HUES64 (cell line): Measurements from ENCODE around the gene PUS3.
A peak's percentile ranks its signal among the peaks of the same experiment; 100 is the strongest.

Experiments
- H3K27ac ChIP-seq: 2 replicates; pipeline ENCODE4 v1.7.0; 2013; ENCODE audit warnings: low read depth, low read length, inconsistent platforms
- H3K27me3 ChIP-seq: 2 replicates; pipeline ENCODE4 v1.6.1; 2013; ENCODE audit warnings: mild to moderate bottlenecking, low read length; ENCODE audit not compliant: insufficient read depth
- H3K36me3 ChIP-seq: 2 replicates; pipeline ENCODE4 v1.6.1; 2013; ENCODE audit warnings: mild to moderate bottlenecking, low read length; ENCODE audit not compliant: insufficient read depth
- H3K4me1 ChIP-seq: 2 replicates; pipeline ENCODE4 v1.6.1; 2013; ENCODE audit warnings: mild to moderate bottlenecking, low read length, moderate library complexity; ENCODE audit not compliant: insufficient read depth
- H3K4me3 ChIP-seq: 2 replicates; pipeline ENCODE4 v1.5.1; 2013; ENCODE audit warnings: mild to moderate bottlenecking, low read length, moderate library complexity
- H3K9ac ChIP-seq: 2 replicates; pipeline ENCODE4 v1.6.1; 2013; ENCODE audit warnings: mild to moderate bottlenecking, low read depth, low read length
- H3K9me3 ChIP-seq: 2 replicates; pipeline ENCODE4 v1.6.1; 2013; ENCODE audit warnings: low read depth, low read length; ENCODE audit not compliant: insufficient read depth
- WGBS: fragments of 150-250, 120-280 bp; methylation state at CpG from one replicate; pipeline ENCODE4 v1.1.7; 2013; ENCODE audit warnings: missing lambda C conversion rate; 5-methylcytosine and 5-hydroxymethylcytosine counted together

Gene PUS3

DNA sequence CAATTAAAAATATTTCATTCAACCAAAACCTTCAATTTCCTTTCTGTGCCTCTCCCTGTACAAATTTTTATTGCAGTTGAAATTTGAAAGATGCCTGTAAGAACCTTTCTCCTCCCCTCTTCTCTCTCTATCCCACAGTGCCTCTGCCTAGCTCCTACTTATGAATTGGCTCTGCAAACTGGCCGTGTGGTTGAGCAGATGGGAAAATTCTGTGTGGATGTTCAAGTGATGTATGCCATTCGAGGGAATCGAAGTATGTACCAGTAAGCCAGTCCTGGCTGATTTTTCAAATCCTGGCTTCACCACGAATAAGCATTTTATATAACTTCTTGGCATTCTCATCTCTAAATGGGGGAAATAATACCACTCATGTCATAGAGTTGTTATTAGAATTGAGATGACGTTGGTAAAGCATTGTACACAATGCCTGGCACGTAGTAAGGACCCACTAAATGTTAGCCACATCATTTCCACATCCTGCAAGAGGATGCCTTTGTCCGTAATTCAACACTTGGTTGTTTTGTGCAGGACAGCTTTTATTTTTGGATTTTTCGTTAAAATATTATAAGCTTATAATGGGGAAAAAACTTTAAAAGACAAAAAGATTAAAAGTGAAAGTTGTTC lies 7.3 kb upstream of the PUS3 start:
- peaks cover 7% of the 10 kb centered on the region for H3K27me3 ChIP-seq
- no peak overlapping the region for H3K27ac ChIP-seq
- H3K9me3 ChIP-seq: no peaks in the 10 kb centered on the region
- H3K4me1 ChIP-seq: no peaks in the 10 kb centered on the region
- peaks cover 21% of the 10 kb centered on the region; the same call in 1 of the 2 replicates for H3K36me3 ChIP-seq
- H3K9ac ChIP-seq: no peak overlapping the region
- 89% methylated on average over 7 of the region's 8 CpGs for WGBS
- H3K4me3 ChIP-seq: no peak overlapping the region

DNA sequence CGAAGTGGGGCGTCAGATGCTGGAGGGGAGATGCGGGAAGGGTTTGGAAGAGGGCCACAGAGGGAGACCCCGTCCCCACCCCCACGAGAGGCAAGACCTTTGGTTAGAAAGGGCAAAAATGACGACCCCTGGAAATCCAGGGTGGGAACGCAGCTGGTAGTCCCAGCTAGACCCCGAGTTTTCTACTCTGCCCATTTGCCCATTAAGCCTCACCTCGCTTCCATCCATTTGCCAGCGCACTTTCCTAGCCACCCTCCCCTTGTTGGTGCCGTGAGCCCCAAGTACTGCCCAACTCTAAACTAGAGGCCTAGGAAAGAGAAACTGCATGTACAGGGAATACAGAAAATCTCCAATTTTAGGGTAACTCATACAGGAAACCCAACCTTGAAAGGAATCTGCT lies 1.7 kb upstream of the PUS3 start:
- WGBS: 78% methylated on average over 11 of the region's 11 CpGs
- no peak overlapping the region; the same call in 1 of the 2 replicates for H3K9ac ChIP-seq
- peaks cover 19% of the 10 kb centered on the region for H3K36me3 ChIP-seq

DNA sequence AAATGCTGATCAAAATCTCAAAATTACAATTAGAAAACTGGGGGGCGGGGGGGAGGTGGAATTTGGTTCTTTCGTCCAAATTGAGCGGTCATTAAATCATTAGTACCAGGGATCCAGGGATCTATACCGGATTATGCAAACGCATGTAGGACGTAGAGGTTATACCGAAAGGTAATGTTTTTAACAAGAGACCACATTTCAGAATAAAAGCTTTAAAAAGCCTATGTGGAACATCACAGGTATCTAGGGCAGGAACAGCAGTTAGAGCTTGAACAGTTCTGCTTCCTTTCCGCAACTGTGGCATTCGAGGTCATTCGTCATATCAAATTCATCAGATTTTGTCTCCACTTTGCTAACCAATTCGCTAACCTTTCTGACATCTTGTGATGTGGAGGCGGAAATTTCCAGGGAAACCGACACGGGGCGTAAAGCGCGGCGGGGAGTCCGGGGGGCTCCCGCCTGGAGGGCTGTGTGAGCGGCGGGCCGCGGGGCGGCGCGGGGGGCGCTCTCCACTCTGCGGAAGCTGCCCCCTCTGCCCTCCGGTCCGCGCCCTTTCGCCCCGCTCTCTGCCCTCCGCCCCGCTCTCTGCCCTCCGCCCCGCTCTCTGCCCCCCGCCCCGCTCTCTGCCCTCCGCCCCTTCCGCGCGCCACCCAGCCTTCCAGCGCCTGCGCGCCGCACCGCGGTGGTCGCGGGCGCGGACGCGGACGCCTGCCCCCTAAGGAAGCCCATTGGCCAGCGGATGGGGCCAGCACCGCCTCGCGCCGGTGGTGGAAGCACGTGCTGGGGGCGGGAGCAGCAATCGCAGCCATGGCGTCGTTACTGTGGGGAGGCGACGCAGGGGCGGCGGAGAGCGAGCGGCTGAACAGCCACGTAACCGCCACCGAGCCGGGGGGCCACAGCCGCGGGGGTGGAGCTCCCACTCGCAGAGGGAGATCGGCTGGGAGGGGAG lies 979 bp upstream of the PUS3 start, which contains the start of gene DDX25:
TSS of gene DDX25 (plus strand) at position 798 of the 949 bp plus-strand sequence. CDS start at position 808, 10 bp downstream.
- Histone ChIP-seq H3K36me3 (peaks cover 23% of the 10 kb centered on the region), H3K9me3 (no peaks in the 10 kb centered on the region), H3K27ac (no peak within 1 kb of the TSS), H3K4me1 (peaks cover 4% of the 10 kb centered on the region; the same call in 1 of the 2 replicates), H3K9ac (no peak within 1 kb of the TSS; the same call in 1 of the 2 replicates), H3K4me3 (peak within 1 kb of the TSS; percentile 74), H3K27me3 (peaks cover 24% of the 10 kb centered on the region)
- WGBS: 3% methylated on average over 79 of the region's 81 CpGs

More for the DNA sequence above, 1.7 kb upstream of the PUS3 start:
- Histone ChIP-seq H3K4me1 (peaks cover 4% of the 10 kb centered on the region; the same call in 1 of the 2 replicates), H3K9me3 (no peaks in the 10 kb centered on the region), H3K4me3 (peak overlapping the region; percentile 74), H3K27me3 (peaks cover 24% of the 10 kb centered on the region), H3K27ac (no peak overlapping the region)

DNA sequence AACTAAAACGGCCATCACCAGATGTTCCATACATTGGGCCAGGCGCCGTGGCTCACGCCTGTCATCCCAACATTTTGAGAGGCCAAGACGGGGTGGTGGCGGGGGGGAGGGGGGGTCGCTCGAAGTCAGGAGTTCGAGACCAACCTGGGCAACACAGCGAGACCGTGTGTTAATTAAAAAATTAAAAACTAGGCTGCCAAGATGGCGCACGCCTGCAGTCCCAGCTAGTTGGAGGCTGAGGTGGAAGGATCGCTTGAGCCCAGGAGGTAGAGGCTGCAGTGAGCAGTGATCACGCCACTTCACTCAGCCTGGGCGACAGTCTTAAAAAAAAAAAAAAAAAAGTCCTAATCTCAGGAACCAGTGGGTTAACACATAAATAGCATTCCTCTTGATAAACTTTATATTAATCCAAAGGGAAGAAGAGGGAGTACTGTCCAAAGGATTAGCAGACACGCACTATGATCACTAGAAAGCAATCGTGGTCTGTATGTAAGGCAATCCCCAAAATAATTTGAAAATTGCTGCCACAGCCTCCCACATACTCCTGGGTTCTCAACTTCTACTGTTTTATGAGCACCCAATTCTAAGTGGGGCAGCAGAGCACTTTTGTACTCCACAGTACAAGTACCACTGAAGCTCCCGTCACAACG lies 604 bp downstream of the PUS3 start:
- WGBS: 68% methylated on average over 19 of the region's 20 CpGs

GRCh38 chr11:125901872-125902271 lies 1.1 kb downstream of the PUS3 start:
- WGBS: 93% methylated on average over 5 of the region's 6 CpGs
- no peak overlapping the region for H3K27ac ChIP-seq

More for the DNA sequence above, 604 bp downstream of the PUS3 start:
- H3K27me3 ChIP-seq: peaks cover 24% of the 10 kb centered on the region
- H3K4me1 ChIP-seq: peaks cover 4% of the 10 kb centered on the region; the same call in 1 of the 2 replicates
- H3K36me3 ChIP-seq: peaks cover 25% of the 10 kb centered on the region
- H3K4me3 ChIP-seq: peak overlapping the region; percentile 74
- H3K9me3 ChIP-seq: no peaks in the 10 kb centered on the region
- H3K27ac ChIP-seq: no peak overlapping the region
- H3K9ac ChIP-seq: peak overlapping the region; percentile 75

DNA sequence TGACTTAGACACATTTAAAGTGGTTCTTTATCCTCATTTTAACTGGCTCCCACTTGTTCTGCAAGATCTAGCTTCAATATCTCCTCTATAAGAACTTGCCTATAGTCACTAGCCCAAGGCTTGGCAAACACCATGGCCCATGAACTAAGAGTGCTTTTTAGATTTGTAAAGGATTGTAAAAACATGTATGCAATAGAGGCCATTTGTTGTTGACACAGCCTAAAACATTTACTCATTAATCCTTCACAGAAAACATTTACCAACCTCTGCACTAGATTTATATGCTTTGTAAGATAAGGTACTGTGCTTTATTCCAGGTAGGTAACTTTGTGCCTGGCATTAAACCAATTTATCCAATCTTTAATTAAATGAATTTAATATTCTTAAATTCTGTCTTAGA lies 10.0 kb downstream of the PUS3 start:
- H3K9ac ChIP-seq: no peak overlapping the region
- H3K9me3 ChIP-seq: no peaks in the 10 kb centered on the region

More at GRCh38 chr11:125901872-125902271, 1.1 kb downstream of the PUS3 start:
- H3K4me1 ChIP-seq: peaks cover 4% of the 10 kb centered on the region; the same call in 1 of the 2 replicates
- H3K36me3 ChIP-seq: peaks cover 25% of the 10 kb centered on the region
- H3K27me3 ChIP-seq: peaks cover 24% of the 10 kb centered on the region
- H3K4me3 ChIP-seq: peak overlapping the region; percentile 26
- H3K9me3 ChIP-seq: no peaks in the 10 kb centered on the region
- H3K9ac ChIP-seq: no peak overlapping the region

DNA sequence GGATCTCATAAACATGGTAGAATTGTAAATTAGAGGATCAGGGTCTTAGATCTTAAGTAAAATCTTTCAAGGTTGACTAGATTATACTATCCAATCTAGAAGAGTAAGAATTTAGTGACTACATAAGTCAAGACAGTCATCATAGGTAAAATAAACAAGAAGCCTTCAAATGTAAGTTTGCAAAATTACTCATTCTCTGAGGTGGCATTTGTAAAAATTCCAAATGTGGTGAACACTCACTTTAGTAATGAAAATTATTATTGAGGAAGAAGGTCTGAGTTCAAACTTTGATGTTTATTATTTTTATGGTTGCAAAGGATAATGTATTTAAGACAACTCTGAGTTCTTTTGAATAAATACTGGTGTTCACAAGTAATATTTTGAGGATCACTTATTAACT lies 10.9 kb downstream of the PUS3 start:
- no peak overlapping the region for H3K4me3 ChIP-seq
- no peak overlapping the region for H3K9ac ChIP-seq
- no peaks in the 10 kb centered on the region for H3K27me3 ChIP-seq
- peaks cover 4% of the 10 kb centered on the region; the same call in 1 of the 2 replicates for H3K4me1 ChIP-seq
- no peak overlapping the region for H3K27ac ChIP-seq
- H3K36me3 ChIP-seq: peaks cover 51% of the 10 kb centered on the region
- no peaks in the 10 kb centered on the region for H3K9me3 ChIP-seq

More for the DNA sequence above, 10.0 kb downstream of the PUS3 start:
- Histone ChIP-seq H3K27me3 (no peaks in the 10 kb centered on the region), H3K36me3 (peaks cover 57% of the 10 kb centered on the region), H3K4me3 (no peak overlapping the region), H3K27ac (no peak overlapping the region), H3K4me1 (peaks cover 4% of the 10 kb centered on the region; the same call in 1 of the 2 replicates)

- WGBS: 98% methylated on average over 2 of the region's 3 CpGs
- Histone ChIP-seq H3K27ac (no peak overlapping the region), H3K9ac (no peak overlapping the region), H3K4me3 (no peak overlapping the region), H3K27me3 (0 out of 2 replicates have a peak, but pooled peaks cover 3% of the 10 kb centered on the region), H3K9me3 (peaks cover 7% of the 10 kb centered on the region; the same call in 1 of the 2 replicates), H3K36me3 (peaks cover 42% of the 10 kb centered on the region), H3K4me1 (peaks cover 4% of the 10 kb centered on the region; the same call in 1 of the 2 replicates)
Measured at GRCh38 chr11:125890447-125891100, 12.4 kb downstream of the PUS3 start.

DNA sequence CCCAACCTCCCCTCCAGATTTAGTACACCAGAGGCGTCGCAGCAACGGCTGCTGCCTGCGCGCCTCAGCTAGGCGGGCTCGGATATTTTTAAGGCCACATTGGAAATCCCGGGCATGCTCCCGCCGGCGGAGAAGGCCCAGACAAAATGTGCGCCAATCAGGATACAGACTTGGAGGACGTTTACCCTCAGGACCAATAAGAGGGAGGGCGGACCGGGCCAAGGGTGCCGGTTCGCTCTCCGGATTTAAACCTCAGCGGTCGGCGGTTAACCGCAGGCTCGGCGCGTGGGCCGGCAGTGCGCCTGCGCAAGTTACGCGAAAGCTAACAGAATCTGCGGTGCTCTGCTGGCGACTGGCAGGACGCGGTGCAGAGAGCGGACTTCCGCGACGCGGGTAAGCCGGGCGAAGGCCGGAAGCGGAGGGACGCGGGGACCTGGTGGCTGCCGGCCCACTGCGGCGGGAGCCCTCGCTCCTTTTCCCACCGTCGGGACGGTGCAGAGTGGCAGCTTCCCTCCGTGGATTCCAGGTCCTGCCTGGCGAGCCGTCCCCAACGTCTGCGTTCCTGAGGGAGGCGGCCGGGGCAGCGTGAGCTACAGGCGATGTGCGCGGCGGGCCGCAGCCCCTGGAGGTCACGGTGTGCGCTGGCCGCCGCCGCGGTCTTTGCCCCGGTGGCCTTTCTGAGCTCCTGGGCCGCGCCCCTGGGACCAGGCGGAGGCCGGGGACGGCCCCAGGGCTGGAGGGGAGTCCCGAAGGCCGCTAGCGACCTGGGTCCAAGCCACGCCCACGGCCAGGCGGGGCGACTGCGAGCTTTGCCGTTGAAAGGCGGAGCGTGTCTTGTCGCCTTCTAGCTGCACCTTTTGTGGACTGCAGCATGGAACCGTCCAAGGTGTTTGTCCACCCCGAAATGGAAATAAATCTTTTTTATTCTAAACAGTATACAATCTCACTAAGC lies 15.4 kb downstream of the PUS3 start, which contains the start of gene HYLS1:
TSS of gene HYLS1 (plus strand) at position 296 of the 952 bp plus-strand sequence. CDS start 11,701 bp downstream, outside the sequence.
- H3K4me3 ChIP-seq: peak within 1 kb of the TSS; percentile 69
- H3K27ac ChIP-seq: peak within 1 kb of the TSS; percentile 81
- H3K4me1 ChIP-seq: peaks cover 4% of the 10 kb centered on the region; the same call in 1 of the 2 replicates
- WGBS: 7% methylated on average over 91 of the region's 91 CpGs
- peak within 1 kb of the TSS; percentile 78 for H3K9ac ChIP-seq
- peaks cover 7% of the 10 kb centered on the region; the same call in 1 of the 2 replicates for H3K9me3 ChIP-seq
- 0 out of 2 replicates have a peak, but pooled peaks cover 3% of the 10 kb centered on the region for H3K27me3 ChIP-seq
- H3K36me3 ChIP-seq: peaks cover 13% of the 10 kb centered on the region
